HEK293T (cell line): ENCODE results near the gene ZNF57.

ENCODE experiments used
- CTCF ChIA-PET: fragments of 350-600 bp; formaldehyde crosslinking; extraction: SDS; loops from one replicate; lab custom pipeline; 2021; ENCODE audit warnings: antibody characterized with exemption, inconsistent platforms; lab: Yijun Ruan, JAX
- POLR2A ChIA-PET: fragments of 350-600 bp; formaldehyde crosslinking; extraction: SDS; loops from one replicate; lab custom pipeline; 2020; ENCODE audit warnings: antibody characterized with exemption, inconsistent platforms; lab: Yijun Ruan, JAX
- DNase-seq: peaks from one replicate; pipeline ENCODE4 v3.0.0; 2012; ENCODE audit warnings: mixed read lengths; ENCODE audit errors: extremely low spot score
- ARNT ChIP-seq: fragments of 450-650 bp; IDR thresholded peaks from 2 replicates; pipeline ENCODE4 v1.6.1; 2017; ENCODE audit warnings: mild to moderate bottlenecking
- BHLHE40 ChIP-seq: fragments of 450-650 bp; IDR thresholded peaks from 2 replicates; pipeline ENCODE4 v1.6.1; 2016; ENCODE audit warnings: mild to moderate bottlenecking, moderate library complexity, borderline replicate concordance
- CTBP1 ChIP-seq: fragments of 450-650 bp; IDR thresholded peaks from 2 replicates; pipeline ENCODE4 v1.6.1; 2016; ENCODE audit warnings: borderline replicate concordance
- ELF4 ChIP-seq: fragments of 450-650 bp; IDR thresholded peaks from 2 replicates; pipeline ENCODE4 v1.6.1; 2017; ENCODE audit warnings: antibody characterized with exemption
- FOXA1 ChIP-seq: fragments of 450-650 bp; IDR thresholded peaks from 2 replicates; pipeline ENCODE4 v1.6.1; 2016; ENCODE audit warnings: mild to moderate bottlenecking
- FOXK2 ChIP-seq: fragments of 450-650 bp; IDR thresholded peaks from 2 replicates; pipeline ENCODE4 v1.6.1; 2016; ENCODE audit warnings: mild to moderate bottlenecking
- FOXM1 ChIP-seq: fragments of 450-650 bp; IDR thresholded peaks from 2 replicates; pipeline ENCODE4 v1.6.1; 2017; ENCODE audit warnings: mild to moderate bottlenecking, borderline replicate concordance
- HDGF ChIP-seq: fragments of 450-650 bp; IDR thresholded peaks from 2 replicates; pipeline ENCODE4 v1.6.1; 2017; ENCODE audit warnings: antibody characterized with exemption, borderline replicate concordance
- L3MBTL2 ChIP-seq: fragments of 450-650 bp; conservative IDR thresholded peaks from 2 replicates; pipeline ENCODE4 v1.6.1; 2016; ENCODE audit warnings: mild to moderate bottlenecking
- LEF1 ChIP-seq: fragments of 450-650 bp; IDR thresholded peaks from 2 replicates; pipeline ENCODE4 v1.6.1; 2017; ENCODE audit warnings: mild to moderate bottlenecking, borderline replicate concordance
- NFRKB ChIP-seq: fragments of 450-650 bp; IDR thresholded peaks from 2 replicates; pipeline ENCODE4 v1.6.1; 2016; ENCODE audit warnings: mild to moderate bottlenecking, moderate library complexity
- PKNOX1 ChIP-seq: fragments of 450-650 bp; IDR thresholded peaks from 2 replicates; pipeline ENCODE4 v1.6.1; 2016
- SP1 ChIP-seq: fragments of 450-650 bp; IDR thresholded peaks from 2 replicates; pipeline ENCODE4 v1.6.1; 2017
- SUZ12 ChIP-seq: fragments of 450-650 bp; IDR thresholded peaks from 2 replicates; pipeline ENCODE4 v1.6.1; 2016; ENCODE audit warnings: mild to moderate bottlenecking
- TARDBP ChIP-seq: fragments of 450-650 bp; IDR thresholded peaks from 2 replicates; pipeline ENCODE4 v1.6.1; 2016
- ZNF384 ChIP-seq: fragments of 450-650 bp; IDR thresholded peaks from 2 replicates; pipeline ENCODE4 v1.6.1; 2016

The ZNF57 gene

GRCh38 chr19:2950286-2951124 is 49.8 kb downstream of the ZNF57 start:
- POLR2A ChIA-PET = interaction anchor here (0.6 to 2.0 kb wide), 41 partner anchors 8 to 606 kb away, joined by 3 to 18 read pairs (median 3); partner anchors contain the start of genes THOP1, ZNF555 and ZNF57
- TF ChIP-seq LEF1 (no peak), L3MBTL2 (no peak), PKNOX1 (peak; percentile 96), ELF4 (peak; percentile 59)
- DNase-seq = peak; percentile 98
- CTCF ChIA-PET = interaction anchor here (0.6 to 2.3 kb wide), 23 partner anchors 10 to 302 kb away, joined by 3 to 10 read pairs (median 4); partner anchors contain the start of gene ZNF554

DNA sequence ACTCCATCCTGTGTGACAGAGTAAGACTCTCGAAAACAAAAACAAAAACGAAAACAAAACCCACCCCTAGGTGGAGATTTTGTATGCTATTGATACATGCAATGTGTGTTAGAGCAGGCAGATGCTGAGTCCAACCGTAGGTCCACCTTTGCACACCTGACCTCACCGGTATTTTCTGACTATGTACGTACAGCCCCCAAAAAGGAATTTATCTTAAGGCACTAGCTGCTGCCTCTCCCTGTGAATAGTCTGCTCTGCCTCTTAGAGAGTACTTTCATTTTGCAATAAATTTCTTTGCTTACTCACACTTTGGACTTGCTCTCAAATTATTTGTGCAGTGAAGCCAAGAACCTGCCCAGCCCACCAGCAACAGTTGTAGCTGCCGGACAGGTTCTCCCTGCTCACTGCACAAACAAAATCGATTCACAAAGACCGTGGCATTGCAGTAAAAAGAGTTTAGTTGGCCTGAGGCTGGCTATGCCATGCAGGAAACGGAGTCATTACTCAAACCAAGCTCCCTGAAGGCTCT is 52.3 kb downstream of the ZNF57 start:
- CTCF ChIA-PET = no interaction called here

DNA sequence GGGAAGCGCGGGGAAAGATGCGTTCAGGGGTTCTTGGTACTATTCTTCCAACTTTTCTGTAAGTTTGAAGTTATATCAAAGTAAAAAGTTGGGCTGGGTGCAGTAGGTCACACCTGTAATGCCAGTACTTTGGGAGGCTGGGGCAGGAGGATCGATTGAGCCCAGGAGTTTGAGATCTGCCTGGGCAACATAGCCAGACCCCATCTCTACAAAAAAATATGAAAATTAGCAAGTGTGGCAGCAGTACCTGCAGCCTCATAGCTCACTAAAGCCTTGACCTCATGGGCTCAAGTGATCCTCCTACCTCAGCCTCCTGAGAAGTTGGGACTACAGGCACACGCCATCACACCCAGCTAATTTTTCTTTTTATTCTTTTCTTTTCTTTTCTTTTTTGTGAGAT is 56.4 kb downstream of the ZNF57 start:
- ChIA-PET POLR2A (no interaction called here), CTCF (interaction anchor here (0.6 kb wide), 1 partner anchor 187 kb away, joined by 3 read pairs; no protein-coding TSS in a partner anchor)
- DNase-seq = no peak
- no peak for TF ChIP-seq SP1
- no peak for TF ChIP-seq ARNT
- no peak for TF ChIP-seq BHLHE40
- TF ChIP-seq FOXM1 = no peak
- no peak for TF ChIP-seq LEF1
- TF ChIP-seq PKNOX1 = no peak
- no peak for TF ChIP-seq NFRKB
- TF ChIP-seq SUZ12 = no peak
- no peak for TF ChIP-seq L3MBTL2
- TF ChIP-seq FOXA1 = no peak
- no peak for TF ChIP-seq TARDBP
- TF ChIP-seq FOXK2 = no peak
- TF ChIP-seq CTBP1 = no peak
- no peak for TF ChIP-seq ELF4
- no peak for TF ChIP-seq ZNF384

More for the DNA sequence above, 52.3 kb downstream of the ZNF57 start:
- no peak for TF ChIP-seq FOXM1
- TF ChIP-seq FOXA1 = no peak
- no peak for TF ChIP-seq FOXK2
- TF ChIP-seq CTBP1 = no peak
- TF ChIP-seq SUZ12 = no peak
- TF ChIP-seq SP1 = no peak
- TF ChIP-seq TARDBP = no peak
- no peak for TF ChIP-seq NFRKB
- TF ChIP-seq L3MBTL2 = no peak
- TF ChIP-seq ZNF384 = no peak
- no peak for TF ChIP-seq PKNOX1
- no peak for TF ChIP-seq BHLHE40
- TF ChIP-seq ARNT = no peak
- no peak for TF ChIP-seq ELF4
- no peak for TF ChIP-seq HDGF
- TF ChIP-seq LEF1 = no peak
- POLR2A ChIA-PET = no interaction called here
- DNase-seq = no peak

- ChIA-PET POLR2A (interaction anchor here (0.9 kb wide), 1 partner anchor 138 kb away, joined by 3 read pairs; no protein-coding TSS in a partner anchor), CTCF (interaction anchor here (0.7 to 1.0 kb wide), 3 partner anchors 10 to 201 kb away, joined by 3 to 5 read pairs (median 3); no protein-coding TSS in a partner anchor)
- no peak for TF ChIP-seq PKNOX1
- no peak for TF ChIP-seq NFRKB
- no peak for TF ChIP-seq LEF1
- no peak for TF ChIP-seq ARNT
- TF ChIP-seq CTBP1 = no peak
- TF ChIP-seq SP1 = no peak
- TF ChIP-seq FOXM1 = no peak
- TF ChIP-seq BHLHE40 = no peak
- no peak for TF ChIP-seq TARDBP
- TF ChIP-seq ELF4 = no peak
- TF ChIP-seq L3MBTL2 = no peak
- DNase-seq = no peak
Observed at GRCh38 chr19:2960120-2960519, 59.4 kb downstream of the ZNF57 start.

- ChIA-PET POLR2A (no interaction called here), CTCF (interaction anchor here (0.6 to 1.2 kb wide), 5 partner anchors 11 to 144 kb away, joined by 3 to 7 read pairs (median 3); no protein-coding TSS in a partner anchor)
- TF ChIP-seq ZNF384 (peak; percentile 54; the same call in 1 of the 2 replicates), ELF4 (no peak), FOXM1 (0 out of 2 replicates have a peak, but pooled peaks have one; percentile 19), LEF1 (peak; percentile 61; the same call in 1 of the 2 replicates), FOXK2 (no peak), TARDBP (peak; percentile 60; the same call in 1 of the 2 replicates), CTBP1 (peak; percentile 44; the same call in 1 of the 2 replicates), HDGF (no peak), BHLHE40 (no peak), ARNT (peak; percentile 19; the same call in 1 of the 2 replicates)
- peak; percentile 79 for DNase-seq
Observed at GRCh38 chr19:2962018-2962670, 61.4 kb downstream of the ZNF57 start.
